ENCODE data around the gene ADGB.

Gene ADGB

GRCh38 chr6:146819596-146820320 lies 221.0 kb downstream of the ADGB start:
- TF ChIP-seq ZFX (IDR thresholded peaks at IDR 0.05; ENCODE audit: borderline replicate concordance) (no peak), CTCF (IDR thresholded peaks at IDR 0.05) (no peak)
- H3K27ac ChIP-seq, result no peak overlapping the region

GRCh38 chr6:146827216-146827928 lies 228.6 kb downstream of the ADGB start:
- TF ChIP-seq ZFX (IDR thresholded peaks at IDR 0.05; ENCODE audit: borderline replicate concordance) (no peak), CTCF (IDR thresholded peaks at IDR 0.05) (no peak)
- H3K27ac ChIP-seq, result no peak overlapping the region

GRCh38 chr6:146829792-146830565 lies 231.2 kb downstream of the ADGB start:
- TF ChIP-seq ZFX (IDR thresholded peaks at IDR 0.05; ENCODE audit: borderline replicate concordance), result no peak
- H3K27ac ChIP-seq, result no peak overlapping the region

- no peak overlapping the region for H3K27ac ChIP-seq
- no peak for TF ChIP-seq CTCF (IDR thresholded peaks at IDR 0.05)
- TF ChIP-seq ZFX (IDR thresholded peaks at IDR 0.05; ENCODE audit: borderline replicate concordance), result no peak
These were observed 234.4 kb downstream of the ADGB start for GRCh38 chr6:146833157-146833556.

- no peak overlapping the region for H3K27ac ChIP-seq
- TF ChIP-seq CTCF (IDR thresholded peaks at IDR 0.05) (no peak), ZFX (IDR thresholded peaks at IDR 0.05; ENCODE audit: borderline replicate concordance) (no peak)
These were observed 241.4 kb downstream of the ADGB start for GRCh38 chr6:146840216-146840615.

GRCh38 chr6:146840641-146841040 lies 241.9 kb downstream of the ADGB start:
- no peak for TF ChIP-seq CTCF (IDR thresholded peaks at IDR 0.05)
- no peak for TF ChIP-seq ZFX (IDR thresholded peaks at IDR 0.05; ENCODE audit: borderline replicate concordance)

GRCh38 chr6:146847426-146847825 lies 248.7 kb downstream of the ADGB start:
- H3K27ac ChIP-seq, result no peak overlapping the region
- TF ChIP-seq CTCF (IDR thresholded peaks at IDR 0.05) (no peak), ZFX (IDR thresholded peaks at IDR 0.05; ENCODE audit: borderline replicate concordance) (no peak)

More at GRCh38 chr6:146840641-146841040, 241.9 kb downstream of the ADGB start:
- no peak overlapping the region for H3K27ac ChIP-seq
